K562 (cell line): ENCODE data around the gene UCHL5. TPM values are rescaled to one million over a fixed set of nuclear protein-coding genes. Genes with fewer than 3 reads are reported as not detected.

Experiments
- AFF1 ChIP-seq, 2 experiments: fragments of 450-650 bp; IDR thresholded peaks; 2 replicates each; pipeline ENCODE4 v1.6.1; 2018; ENCODE audit warnings: mild to moderate bottlenecking in 2 of 2, low read depth in 1 of 2; ENCODE audit not compliant: partially characterized antibody in 2 of 2
- ATF1 ChIP-seq, 2 experiments: fragments of 450-650 bp in 1 of 2; IDR thresholded peaks; 2 replicates each; pipeline ENCODE4 v1.6.1; 2016; ENCODE audit warnings: missing compliant biosample characterization in 1 of 2, missing genetic modification characterization in 1 of 2
- BRD9 ChIP-seq: fragments of 450-650 bp; IDR thresholded peaks from 2 replicates; pipeline ENCODE4 v1.6.1; 2018; ENCODE audit warnings: low read depth; ENCODE audit not compliant: partially characterized antibody
- CCAR2 ChIP-seq: fragments of 200-400 bp; formaldehyde crosslinking; IDR thresholded peaks from 2 replicates; pipeline ENCODE4 v1.6.1; 2017; ENCODE audit warnings: mild to moderate bottlenecking, low read depth, low read length
- HDGF ChIP-seq: fragments of 450-650 bp; IDR thresholded peaks from 2 replicates; pipeline ENCODE4 v1.6.1; 2016
- MCM3 ChIP-seq: fragments of 450-650 bp; IDR thresholded peaks from 2 replicates; pipeline ENCODE4 v1.6.1; 2016
- MEF2D ChIP-seq: conservative IDR thresholded peaks from 2 replicates; pipeline ENCODE4 v1.6.1; 2016; ENCODE audit warnings: low read depth, missing genetic modification characterization, missing compliant biosample characterization
- NFIC ChIP-seq: fragments of 450-650 bp; IDR thresholded peaks from 2 replicates; pipeline ENCODE4 v1.6.1; 2017; ENCODE audit warnings: mild to moderate bottlenecking, inconsistent platforms
- PHB ChIP-seq: fragments of 250-450 bp; sonication (Bioruptor Pico); IDR thresholded peaks from 2 replicates; pipeline ENCODE4 v1.5.0; 2021
- PPARD ChIP-seq: fragments of 250-450 bp; sonication (Bioruptor Pico); IDR thresholded peaks from 2 replicates; pipeline ENCODE4 v1.8.0; 2022; ENCODE audit warnings: inconsistent platforms, mild to moderate bottlenecking, moderate library complexity
- PTTG1 ChIP-seq: fragments of 450-650 bp; IDR thresholded peaks from 2 replicates; pipeline ENCODE4 v1.6.1; 2016; ENCODE audit warnings: low read depth, mild to moderate bottlenecking, missing genetic modification characterization, missing compliant biosample characterization
- RBM15 ChIP-seq: fragments of 200-400 bp; formaldehyde crosslinking; IDR thresholded peaks from 2 replicates; pipeline ENCODE4 v1.6.1; 2018; ENCODE audit warnings: mild to moderate bottlenecking, low read length, moderate library complexity; ENCODE audit not compliant: insufficient read depth
- TARDBP ChIP-seq: fragments of 450-650 bp; IDR thresholded peaks from 2 replicates; pipeline ENCODE4 v1.6.1; 2016
- TFE3 ChIP-seq: fragments of 450-650 bp; formaldehyde crosslinking; IDR thresholded peaks from 2 replicates; pipeline ENCODE4 v1.4.0; 2020; ENCODE audit warnings: mild to moderate bottlenecking, mixed read lengths
- UBTF ChIP-seq, 2 experiments: IDR thresholded peaks; 2 replicates each; pipeline ENCODE4 v1.6.1; 2012; ENCODE audit warnings: improper control_type of control experiment in 2 of 2, low read depth in 2 of 2, low read length in 2 of 2, borderline replicate concordance in 1 of 2
- ZFP30 ChIP-seq: fragments of 250-450 bp; sonication (Bioruptor Pico); IDR thresholded peaks from 2 replicates; pipeline ENCODE4 v1.8.0; 2022; ENCODE audit warnings: moderate library complexity, mild to moderate bottlenecking, inconsistent platforms, borderline replicate concordance
- ZNF707 ChIP-seq: fragments of 250-450 bp; sonication (Bioruptor Pico); conservative IDR thresholded peaks from 2 replicates; pipeline ENCODE4 v1.8.0; 2022; ENCODE audit warnings: inconsistent platforms, mild to moderate bottlenecking, moderate library complexity
- ZNF79 ChIP-seq: fragments of 250-450 bp; sonication (Bioruptor Pico); IDR thresholded peaks from 2 replicates; pipeline ENCODE4 v1.4.0; 2020; ENCODE audit warnings: low read depth, mild to moderate bottlenecking, moderate library complexity
- ZSCAN32 ChIP-seq: fragments of 450-650 bp; formaldehyde crosslinking; IDR thresholded peaks from 2 replicates; pipeline ENCODE4 v1.4.0; 2020; ENCODE audit warnings: mild to moderate bottlenecking, moderate library complexity
- polyA plus RNA-seq, 8 experiments: library from polyadenylated mRNA; depleted of rRNA in 4 of 8; stranded (reverse) in 5 of 8; unstranded in 3 of 8; fragments of >200 nt; fragmentation: Nextera tagmentation in 2 of 8; fragmentation: Illumina TruSeq in 1 of 8; extraction: Ambion mirVana in 2 of 8; extraction: Trizol in 1 of 8; gene quantifications; 2 replicates each; pipeline versions ENCODE4 v1.2.1 to v1.2.3, GENCODE V29; 2011 to 2014; ENCODE audit warnings: inconsistent platforms in 1 of 8, missing spikeins in 1 of 8
- total RNA-seq, 7 experiments: library from RNA; depleted of rRNA in 6 of 7; stranded (reverse); fragments of >200 nt in 6 of 7; fragmentation: Illumina TruSeq in 2 of 7; extraction: Trizol in 2 of 7; gene quantifications; 2 replicates each; pipeline versions ENCODE4 v1.2.1 to v1.2.3, GENCODE V29; 2011 to 2021; ENCODE audit warnings: low replicate concordance in 1 of 7

UCHL5 gene
- total and polyA plus RNA-seq, 9 of the 15 experiments (the other 6 are each of a cell fraction or from before 2014, with no cell fraction given) = 61.0 to 206 (median 122) TPM

GRCh38 chr1:193104907-193105820 lies 46.0 kb upstream of the UCHL5 start, which contains the start of gene GLRX2 (continued):
- TF ChIP-seq AFF1 (IDR thresholded peaks at IDR 0.05; ENCODE audit: low read depth in 1 of 2, partially characterized antibody in 2 of 2) = no peak
- no peak for TF ChIP-seq ZSCAN32 (CRISPR knock-in tag)
- TF ChIP-seq BRD9 = peak; percentile 35
- TF ChIP-seq HDGF = no peak
- no peak for TF ChIP-seq ZNF79
- no peak for TF ChIP-seq ZFP30
- peak; percentile 43 for TF ChIP-seq NFIC
- TF ChIP-seq TFE3 (CRISPR knock-in tag) = no peak; the same call in 1 of the 2 replicates
- TF ChIP-seq MCM3 = no peak
- TF ChIP-seq MEF2D (tag) = no peak
- no peak for TF ChIP-seq PTTG1 (tag)
- TF ChIP-seq PHB (CRISPR knock-in tag) = peak; percentile 55; the same call in 1 of the 2 replicates
- no peak for TF ChIP-seq PPARD (CRISPR knock-in tag)
- TF ChIP-seq CCAR2 = no peak
- no peak for TF ChIP-seq ZNF707 (CRISPR knock-in tag)
- peak; percentile 90 to 97; a peak in 3 of 4 replicates for TF ChIP-seq UBTF (IDR thresholded peaks at IDR 0.05; ENCODE audit: borderline replicate concordance in 1 of 2, low read depth in 2 of 2, low read length in 2 of 2)
- no peak for TF ChIP-seq TARDBP
- TF ChIP-seq RBM15 = no peak
- TF ChIP-seq ATF1 (CRISPR knock-in tag; IDR thresholded peaks at IDR 0.05) = no peak
- peak; percentile 57 for TF ChIP-seq ATF1 (tag; IDR thresholded peaks at IDR 0.05)
